ENCODE data around the gene TRUB2. TPM values are rescaled to one million over a fixed set of nuclear protein-coding genes. Genes with fewer than 3 reads are reported as not detected.

The TRUB2 gene
- total RNA-seq, 1 experiment from 2014 or later = 33.2 TPM

DNA sequence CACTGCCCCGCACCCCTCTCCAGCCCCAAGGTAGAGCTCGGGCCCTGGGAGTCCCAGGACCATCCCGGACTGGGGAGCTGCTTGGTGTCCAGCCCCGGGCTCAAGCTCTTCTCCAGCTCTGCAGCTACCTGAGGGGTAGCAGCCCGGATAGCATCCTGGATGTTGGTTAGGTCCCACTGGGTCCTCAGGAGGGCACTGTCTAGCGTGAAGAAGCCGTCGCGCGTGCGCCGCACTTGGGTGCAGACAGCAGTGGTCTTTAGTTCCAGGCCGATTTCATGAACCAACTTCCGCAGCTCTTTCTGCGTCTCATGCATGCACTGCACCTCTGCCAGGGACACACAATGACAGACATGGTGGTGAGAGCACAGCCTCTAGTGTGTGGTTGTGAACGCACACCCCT lies 12.7 kb downstream of the TRUB2 start:
- Mint-ChIP-seq H3K27ac (no peak overlapping the region), H3K9me3 (no peaks in the 10 kb centered on the region), H3K27me3 (ENCODE audit: low read depth) (no peaks in the 10 kb centered on the region), H3K36me3 (peaks cover 32% of the 10 kb centered on the region), H3K4me3 (no peak overlapping the region), H3K4me1 (no peaks in the 10 kb centered on the region)
- ATAC-seq (no peak), DNase-seq (ENCODE audit: low spot score) (no peak)
- CTCF ChIA-PET = interaction anchor here (0.6 to 0.7 kb wide), 2 partner anchors 14 to 110 kb away, joined by 4 read pairs; no protein-coding TSS in a partner anchor
- POLR2A ChIA-PET = interaction anchor here (0.9 kb wide), 1 partner anchor 9 kb away, joined by 3 read pairs; no protein-coding TSS in a partner anchor
- TF ChIP-seq ZNF532 (CRISPR knock-in tag; IDR thresholded peaks at IDR 0.05; ENCODE audit: borderline replicate concordance) (no peak), ATF2 (CRISPR knock-in tag; IDR thresholded peaks at IDR 0.05; ENCODE audit: borderline replicate concordance, low read depth) (no peak), RORB (CRISPR knock-in tag; IDR thresholded peaks at IDR 0.05) (no peak), ATF1 (CRISPR knock-in tag; IDR thresholded peaks at IDR 0.05) (no peak), ZNF121 (CRISPR knock-in tag; IDR thresholded peaks at IDR 0.05) (no peak), HMGXB4 (CRISPR knock-in tag; IDR thresholded peaks at IDR 0.05) (no peak), ESRRA (CRISPR knock-in tag; IDR thresholded peaks at IDR 0.05; ENCODE audit: borderline replicate concordance) (no peak), ZNF263 (CRISPR knock-in tag; IDR thresholded peaks at IDR 0.05; ENCODE audit: low read depth) (no peak), FOXP1 (CRISPR knock-in tag; IDR thresholded peaks at IDR 0.05; ENCODE audit: borderline replicate concordance) (no peak), ZNF423 (CRISPR knock-in tag; IDR thresholded peaks at IDR 0.05) (no peak), CBFB (CRISPR knock-in tag; IDR thresholded peaks at IDR 0.05; ENCODE audit: low read depth) (no peak), PRDM15 (CRISPR knock-in tag; IDR thresholded peaks at IDR 0.05) (no peak), FOXJ3 (CRISPR knock-in tag; IDR thresholded peaks at IDR 0.05; ENCODE audit: borderline replicate concordance) (no peak), MXD4 (CRISPR knock-in tag; IDR thresholded peaks at IDR 0.05; ENCODE audit: borderline replicate concordance) (no peak), NFATC4 (CRISPR knock-in tag; IDR thresholded peaks at IDR 0.05) (no peak)
- TF ChIP-seq, protein P1, sequence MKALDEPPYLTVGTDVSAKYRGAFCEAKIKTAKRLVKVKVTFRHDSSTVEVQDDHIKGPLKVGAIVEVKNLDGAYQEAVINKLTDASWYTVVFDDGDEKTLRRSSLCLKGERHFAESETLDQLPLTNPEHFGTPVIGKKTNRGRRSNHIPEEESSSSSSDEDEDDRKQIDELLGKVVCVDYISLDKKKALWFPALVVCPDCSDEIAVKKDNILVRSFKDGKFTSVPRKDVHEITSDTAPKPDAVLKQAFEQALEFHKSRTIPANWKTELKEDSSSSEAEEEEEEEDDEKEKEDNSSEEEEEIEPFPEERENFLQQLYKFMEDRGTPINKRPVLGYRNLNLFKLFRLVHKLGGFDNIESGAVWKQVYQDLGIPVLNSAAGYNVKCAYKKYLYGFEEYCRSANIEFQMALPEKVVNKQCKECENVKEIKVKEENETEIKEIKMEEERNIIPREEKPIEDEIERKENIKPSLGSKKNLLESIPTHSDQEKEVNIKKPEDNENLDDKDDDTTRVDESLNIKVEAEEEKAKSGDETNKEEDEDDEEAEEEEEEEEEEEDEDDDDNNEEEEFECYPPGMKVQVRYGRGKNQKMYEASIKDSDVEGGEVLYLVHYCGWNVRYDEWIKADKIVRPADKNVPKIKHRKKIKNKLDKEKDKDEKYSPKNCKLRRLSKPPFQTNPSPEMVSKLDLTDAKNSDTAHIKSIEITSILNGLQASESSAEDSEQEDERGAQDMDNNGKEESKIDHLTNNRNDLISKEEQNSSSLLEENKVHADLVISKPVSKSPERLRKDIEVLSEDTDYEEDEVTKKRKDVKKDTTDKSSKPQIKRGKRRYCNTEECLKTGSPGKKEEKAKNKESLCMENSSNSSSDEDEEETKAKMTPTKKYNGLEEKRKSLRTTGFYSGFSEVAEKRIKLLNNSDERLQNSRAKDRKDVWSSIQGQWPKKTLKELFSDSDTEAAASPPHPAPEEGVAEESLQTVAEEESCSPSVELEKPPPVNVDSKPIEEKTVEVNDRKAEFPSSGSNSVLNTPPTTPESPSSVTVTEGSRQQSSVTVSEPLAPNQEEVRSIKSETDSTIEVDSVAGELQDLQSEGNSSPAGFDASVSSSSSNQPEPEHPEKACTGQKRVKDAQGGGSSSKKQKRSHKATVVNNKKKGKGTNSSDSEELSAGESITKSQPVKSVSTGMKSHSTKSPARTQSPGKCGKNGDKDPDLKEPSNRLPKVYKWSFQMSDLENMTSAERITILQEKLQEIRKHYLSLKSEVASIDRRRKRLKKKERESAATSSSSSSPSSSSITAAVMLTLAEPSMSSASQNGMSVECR (CRISPR knock-in tag; IDR thresholded peaks at IDR 0.05; ENCODE audit: borderline replicate concordance) = no peak
- TF ChIP-seq, protein P2, sequence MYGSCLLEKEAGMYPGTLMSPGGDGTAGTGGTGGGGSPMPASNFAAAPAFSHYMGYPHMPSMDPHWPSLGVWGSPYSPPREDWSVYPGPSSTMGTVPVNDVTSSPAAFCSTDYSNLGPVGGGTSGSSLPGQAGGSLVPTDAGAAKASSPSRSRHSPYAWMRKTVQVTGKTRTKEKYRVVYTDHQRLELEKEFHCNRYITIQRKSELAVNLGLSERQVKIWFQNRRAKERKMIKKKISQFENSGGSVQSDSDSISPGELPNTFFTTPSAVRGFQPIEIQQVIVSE (CRISPR knock-in tag; IDR thresholded peaks at IDR 0.05; ENCODE audit: borderline replicate concordance) = no peak
- TF ChIP-seq, protein P3, sequence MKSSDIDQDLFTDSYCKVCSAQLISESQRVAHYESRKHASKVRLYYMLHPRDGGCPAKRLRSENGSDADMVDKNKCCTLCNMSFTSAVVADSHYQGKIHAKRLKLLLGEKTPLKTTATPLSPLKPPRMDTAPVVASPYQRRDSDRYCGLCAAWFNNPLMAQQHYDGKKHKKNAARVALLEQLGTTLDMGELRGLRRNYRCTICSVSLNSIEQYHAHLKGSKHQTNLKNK (CRISPR knock-in tag; IDR thresholded peaks at IDR 0.05) = no peak
- TF ChIP-seq, protein P4, sequence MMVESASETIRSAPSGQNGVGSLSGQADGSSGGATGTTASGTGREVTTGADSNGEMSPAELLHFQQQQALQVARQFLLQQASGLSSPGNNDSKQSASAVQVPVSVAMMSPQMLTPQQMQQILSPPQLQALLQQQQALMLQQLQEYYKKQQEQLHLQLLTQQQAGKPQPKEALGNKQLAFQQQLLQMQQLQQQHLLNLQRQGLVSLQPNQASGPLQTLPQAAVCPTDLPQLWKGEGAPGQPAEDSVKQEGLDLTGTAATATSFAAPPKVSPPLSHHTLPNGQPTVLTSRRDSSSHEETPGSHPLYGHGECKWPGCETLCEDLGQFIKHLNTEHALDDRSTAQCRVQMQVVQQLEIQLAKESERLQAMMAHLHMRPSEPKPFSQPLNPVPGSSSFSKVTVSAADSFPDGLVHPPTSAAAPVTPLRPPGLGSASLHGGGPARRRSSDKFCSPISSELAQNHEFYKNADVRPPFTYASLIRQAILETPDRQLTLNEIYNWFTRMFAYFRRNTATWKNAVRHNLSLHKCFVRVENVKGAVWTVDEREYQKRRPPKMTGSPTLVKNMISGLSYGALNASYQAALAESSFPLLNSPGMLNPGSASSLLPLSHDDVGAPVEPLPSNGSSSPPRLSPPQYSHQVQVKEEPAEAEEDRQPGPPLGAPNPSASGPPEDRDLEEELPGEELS (CRISPR knock-in tag; IDR thresholded peaks at IDR 0.05) = no peak
